SK-N-SH (cell line): ENCODE measurements around the gene SLC7A1.

Experiments
- CHD2 ChIP-seq: fragments of 150-350 bp; IDR thresholded peaks from 2 replicates; pipeline ENCODE4 v1.6.1; 2018; ENCODE audit warnings: low read length; ENCODE audit not compliant: partially characterized antibody
- EP300 ChIP-seq, 2 experiments: IDR thresholded peaks; 2 replicates each; pipeline versions ENCODE4 v1.4.0 to v1.6.1; 2012; ENCODE audit warnings: borderline replicate concordance in 1 of 2, low read depth in 1 of 2, low read length in 1 of 2
- EZH2phosphoT487 ChIP-seq: fragments of 200-600 bp; sonication (generic); IDR thresholded peaks from 2 replicates; pipeline ENCODE4 v1.6.1; 2017; ENCODE audit warnings: low read depth, mixed run types, mild to moderate bottlenecking, antibody characterized with exemption, moderate library complexity, borderline replicate concordance
- GABPA ChIP-seq: IDR thresholded peaks from 2 replicates; pipeline ENCODE4 v1.4.0; 2012; ENCODE audit warnings: low read depth, mild to moderate bottlenecking
- JUND ChIP-seq: IDR thresholded peaks from 2 replicates; pipeline ENCODE4 v1.4.0; 2012
- MAX ChIP-seq: IDR thresholded peaks from 2 replicates; pipeline ENCODE4 v1.4.0; 2012; ENCODE audit warnings: low read depth
- RFX5 ChIP-seq: IDR thresholded peaks from 2 replicates; pipeline ENCODE4 v1.6.1; 2012; ENCODE audit warnings: mild to moderate bottlenecking, improper control_type of control experiment, low read length
- SIN3A ChIP-seq: IDR thresholded peaks from 2 replicates; pipeline ENCODE4 v1.6.1; 2012; ENCODE audit warnings: low read depth, mild to moderate bottlenecking, low read length, moderate library complexity, borderline replicate concordance
- SMC3 ChIP-seq: IDR thresholded peaks from 2 replicates; pipeline ENCODE4 v1.6.1; 2012; ENCODE audit warnings: low read depth, low read length, improper control_type of control experiment
- TAF1 ChIP-seq: IDR thresholded peaks from 2 replicates; pipeline ENCODE4 v1.6.1; 2012; ENCODE audit warnings: low read depth, mild to moderate bottlenecking, low read length, moderate library complexity, borderline replicate concordance
- USF2 ChIP-seq: fragments of 150-350 bp; IDR thresholded peaks from 2 replicates; pipeline ENCODE4 v1.6.1; 2017; ENCODE audit warnings: antibody characterized with exemption, low read length, low read depth, borderline replicate concordance
- YY1 ChIP-seq: IDR thresholded peaks from 2 replicates; pipeline ENCODE4 v1.4.0; 2012; ENCODE audit warnings: low read depth, mild to moderate bottlenecking
- TF ChIP-seq, protein P1 (sequence below): fragments of 200-600 bp; sonication (generic); IDR thresholded peaks from 2 replicates; pipeline ENCODE4 v1.6.1; 2017; ENCODE audit warnings: antibody characterized with exemption, mild to moderate bottlenecking, moderate library complexity

GRCh38 chr13:29529754-29530153, 65.7 kb downstream of the SLC7A1 start:
- TF ChIP-seq, protein P1, sequence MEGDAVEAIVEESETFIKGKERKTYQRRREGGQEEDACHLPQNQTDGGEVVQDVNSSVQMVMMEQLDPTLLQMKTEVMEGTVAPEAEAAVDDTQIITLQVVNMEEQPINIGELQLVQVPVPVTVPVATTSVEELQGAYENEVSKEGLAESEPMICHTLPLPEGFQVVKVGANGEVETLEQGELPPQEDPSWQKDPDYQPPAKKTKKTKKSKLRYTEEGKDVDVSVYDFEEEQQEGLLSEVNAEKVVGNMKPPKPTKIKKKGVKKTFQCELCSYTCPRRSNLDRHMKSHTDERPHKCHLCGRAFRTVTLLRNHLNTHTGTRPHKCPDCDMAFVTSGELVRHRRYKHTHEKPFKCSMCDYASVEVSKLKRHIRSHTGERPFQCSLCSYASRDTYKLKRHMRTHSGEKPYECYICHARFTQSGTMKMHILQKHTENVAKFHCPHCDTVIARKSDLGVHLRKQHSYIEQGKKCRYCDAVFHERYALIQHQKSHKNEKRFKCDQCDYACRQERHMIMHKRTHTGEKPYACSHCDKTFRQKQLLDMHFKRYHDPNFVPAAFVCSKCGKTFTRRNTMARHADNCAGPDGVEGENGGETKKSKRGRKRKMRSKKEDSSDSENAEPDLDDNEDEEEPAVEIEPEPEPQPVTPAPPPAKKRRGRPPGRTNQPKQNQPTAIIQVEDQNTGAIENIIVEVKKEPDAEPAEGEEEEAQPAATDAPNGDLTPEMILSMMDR: no peak
- TF ChIP-seq EP300 (IDR thresholded peaks at IDR 0.05; ENCODE audit: borderline replicate concordance in 1 of 2, low read depth in 1 of 2, low read length in 1 of 2) (no peak), SIN3A (no peak), MAX (no peak), RFX5 (no peak), GABPA (no peak), SMC3 (no peak), YY1 (no peak), EZH2phosphoT487 (no peak), TAF1 (no peak), JUND (no peak), USF2 (no peak), CHD2 (no peak)
